H9 (cell line): ENCODE data around the gene ZKSCAN5. TPM values are rescaled to one million over a fixed set of nuclear protein-coding genes. Genes with fewer than 3 reads are reported as not detected.

ENCODE experiments used
- DNase-seq: peaks from one replicate; pipeline ENCODE4 v3.0.0-alpha.2; 2017
- H2AFZ ChIP-seq: one replicate; pipeline ENCODE4 v1.6.1; 2013; ENCODE audit warnings: mild to moderate bottlenecking, low read length, control low read depth, moderate library complexity
- H2AK5ac ChIP-seq: 2 replicates; pipeline ENCODE4 v1.6.1; 2013; ENCODE audit warnings: low read length, control low read depth, mixed read lengths; ENCODE audit not compliant: insufficient read length
- H2BK120ac ChIP-seq: one replicate; pipeline ENCODE4 v1.6.1; 2013; ENCODE audit warnings: low read depth, mild to moderate bottlenecking, low read length, control low read depth, inconsistent platforms; ENCODE audit not compliant: poor library complexity, severe bottlenecking
- H2BK12ac ChIP-seq: 2 replicates; pipeline ENCODE4 v1.6.1; 2013; ENCODE audit warnings: low read length, control low read depth, mixed read lengths, low read depth; ENCODE audit not compliant: insufficient read length
- H2BK15ac ChIP-seq: 2 replicates; pipeline ENCODE4 v1.6.1; 2013; ENCODE audit warnings: low read depth, low read length, control low read depth
- H2BK20ac ChIP-seq: one replicate; pipeline ENCODE4 v1.6.1; 2013; ENCODE audit warnings: low read depth, mild to moderate bottlenecking, low read length, control low read depth, inconsistent platforms; ENCODE audit not compliant: poor library complexity, severe bottlenecking
- H2BK5ac ChIP-seq: 2 replicates; pipeline ENCODE4 v1.6.1; 2013; ENCODE audit warnings: low read length, control low read depth, mixed read lengths; ENCODE audit not compliant: insufficient read length
- H3K14ac ChIP-seq: 2 replicates; pipeline ENCODE4 v1.6.1; 2013; ENCODE audit warnings: low read length, control low read depth; ENCODE audit not compliant: insufficient read depth
- H3K18ac ChIP-seq: 2 replicates; pipeline ENCODE4 v1.6.1; 2013; ENCODE audit warnings: low read depth, mild to moderate bottlenecking, mixed read lengths, low read length, control low read depth; ENCODE audit not compliant: insufficient read length
- H3K23ac ChIP-seq: 2 replicates; pipeline ENCODE4 v1.6.1; 2013; ENCODE audit warnings: low read length, control low read depth, mixed read lengths, low read depth; ENCODE audit not compliant: insufficient read length
- H3K23me2 ChIP-seq: 2 replicates; pipeline ENCODE4 v1.6.1; 2013; ENCODE audit warnings: low read depth, mild to moderate bottlenecking, mixed read lengths, low read length, control low read depth; ENCODE audit not compliant: insufficient read length, poor library complexity, severe bottlenecking
- H3K27ac ChIP-seq: 2 replicates; pipeline ENCODE4 v1.5.1; 2013; ENCODE audit warnings: low read length, control low read depth, mixed read lengths, low read depth; ENCODE audit not compliant: insufficient read length
- H3K27me3 ChIP-seq: 2 replicates; pipeline ENCODE4 v1.6.1; 2013; ENCODE audit warnings: low read length, control low read depth, inconsistent platforms; ENCODE audit not compliant: insufficient read depth
- H3K4ac ChIP-seq: 2 replicates; pipeline ENCODE4 v1.6.1; 2013; ENCODE audit warnings: low read depth, mild to moderate bottlenecking, control low read depth, inconsistent platforms, low read length, moderate library complexity
- H3K4me1 ChIP-seq: 2 replicates; pipeline ENCODE4 v1.6.1; 2013; ENCODE audit warnings: low read length, control low read depth, inconsistent platforms; ENCODE audit not compliant: insufficient read depth
- H3K4me2 ChIP-seq: 2 replicates; pipeline ENCODE4 v1.6.1; 2013; ENCODE audit warnings: low read length, control low read depth, mixed read lengths; ENCODE audit not compliant: insufficient read length, insufficient read depth
- H3K56ac ChIP-seq: 2 replicates; pipeline ENCODE4 v1.6.1; 2013; ENCODE audit warnings: low read depth, mild to moderate bottlenecking, mixed read lengths, low read length, control low read depth; ENCODE audit not compliant: insufficient read length
- H3K79me1 ChIP-seq: 2 replicates; pipeline ENCODE4 v1.6.1; 2013; ENCODE audit warnings: low read depth, mild to moderate bottlenecking, moderate library complexity, low read length, control low read depth, inconsistent platforms; ENCODE audit not compliant: insufficient read depth, poor library complexity, severe bottlenecking
- H3K79me2 ChIP-seq: 2 replicates; pipeline ENCODE4 v1.6.1; 2013; ENCODE audit warnings: low read length, control low read depth, inconsistent platforms; ENCODE audit not compliant: insufficient read depth
- H3K9ac ChIP-seq: 2 replicates; pipeline ENCODE4 v1.6.1; 2013; ENCODE audit warnings: low read length, control low read depth, mixed read lengths; ENCODE audit not compliant: insufficient read length; ENCODE audit errors: extremely low read depth
- H3K9me3 ChIP-seq: one replicate; pipeline ENCODE4 v1.6.1; 2013; ENCODE audit warnings: low read depth, low read length, inconsistent platforms; ENCODE audit not compliant: control insufficient read depth
- H3T11ph ChIP-seq: one replicate; pipeline ENCODE4 v1.6.1; 2013; ENCODE audit warnings: mild to moderate bottlenecking, low read length, control low read depth, inconsistent platforms
- H4K20me1 ChIP-seq: one replicate; pipeline ENCODE4 v1.6.1; 2013; ENCODE audit not compliant: control insufficient read depth, insufficient read length, insufficient read depth
- H4K5ac ChIP-seq: 2 replicates; pipeline ENCODE4 v1.6.1; 2013; ENCODE audit warnings: low read depth, mild to moderate bottlenecking, mixed read lengths, low read length, control low read depth; ENCODE audit not compliant: insufficient read length
- H4K8ac ChIP-seq: replicated peaks from 2 replicates; pipeline ENCODE4 v1.6.1; 2013; ENCODE audit warnings: low read length, control low read depth, mixed read lengths, low read depth; ENCODE audit not compliant: insufficient read length
- H4K91ac ChIP-seq: 2 replicates; pipeline ENCODE4 v1.6.1; 2013; ENCODE audit warnings: low read depth, mild to moderate bottlenecking, moderate library complexity, mixed read lengths, low read length, control low read depth; ENCODE audit not compliant: insufficient read length
- H3K27ac Mint-ChIP-seq, 3 experiments: 2 replicates in 2 of 3; 3 replicates in 1 of 3; pipeline ENCODE4 v1.8.0; 2020 to 2021; ENCODE audit warnings: mixed read lengths in 3 of 3, mild to moderate bottlenecking in 1 of 3, moderate library complexity in 1 of 3
- H3K27me3 Mint-ChIP-seq: 2 replicates; pipeline ENCODE4 v1.8.0; 2021; ENCODE audit warnings: low read depth, mild to moderate bottlenecking, moderate library complexity, mixed read lengths
- H3K36me3 Mint-ChIP-seq, 3 experiments: 2 replicates in 2 of 3; 3 replicates in 1 of 3; pipeline ENCODE4 v1.8.0; 2020 to 2021; ENCODE audit warnings: low read depth in 3 of 3, mixed read lengths in 3 of 3; ENCODE audit not compliant: insufficient read depth in 1 of 3
- H3K4me1 Mint-ChIP-seq, 2 experiments: 2 replicates each; pipeline ENCODE4 v1.8.0; 2020; ENCODE audit warnings: mixed read lengths in 2 of 2
- H3K4me3 Mint-ChIP-seq, 2 experiments: 2 replicates in 1 of 2; 3 replicates in 1 of 2; pipeline ENCODE4 v1.8.0; 2020 to 2021; ENCODE audit warnings: mild to moderate bottlenecking in 2 of 2, mixed read lengths in 2 of 2, moderate library complexity in 1 of 2
- H3K9me3 Mint-ChIP-seq, 2 experiments: 2 replicates in 1 of 2; 3 replicates in 1 of 2; pipeline ENCODE4 v1.8.0; 2020; ENCODE audit warnings: mild to moderate bottlenecking in 2 of 2, mixed read lengths in 2 of 2, moderate library complexity in 1 of 2
- CTCF ChIP-seq: fragments of 200-600 bp; sonication (generic); conservative IDR thresholded peaks from 3 replicates; pipeline ENCODE4 v1.8.0; 2021; ENCODE audit warnings: antibody characterized with exemption, mild to moderate bottlenecking
- WGBS: extraction: QIAGEN DNeasy Blood & Tissue Kit; methylation state at CpG from one replicate; pipeline ENCODE4 v1.1.7; 2013; ENCODE audit warnings: missing lambda C conversion rate, low lambda C conversion rate, mixed read lengths; ENCODE audit not compliant: insufficient read length; ENCODE audit errors: extremely low coverage; 5-methylcytosine and 5-hydroxymethylcytosine counted together
- total RNA-seq: library from RNA; stranded (reverse); gene quantifications from 2 replicates; pipeline ENCODE4 v1.2.1, GENCODE V29; 2021

The ZKSCAN5 gene
- total RNA-seq, 1 experiment from 2014 or later: 16.6 TPM

GRCh38 chr7:99499371-99499720, 5.1 kb upstream of the ZKSCAN5 start:
- WGBS: no CpG with 5 or more reads among the region's 14 CpGs
- H3K79me2 ChIP-seq: peaks cover 17% of the 10 kb centered on the region
- H4K20me1 ChIP-seq: no peaks in the 10 kb centered on the region
- H3T11ph ChIP-seq: no peak overlapping the region
- H2BK120ac ChIP-seq: no peak overlapping the region
- peak overlapping the region; percentile 62; the same call in 1 of the 2 replicates for H3K14ac ChIP-seq
- Mint-ChIP-seq H3K9me3 (peaks cover 8 to 14% of the 10 kb centered on the region in 2 experiments), H3K27ac (peak overlapping the region; percentile 100; a peak in 6 of 7 replicates), H3K4me1 (peaks cover 14 to 21% of the 10 kb centered on the region in 2 experiments), H3K27me3 (no peaks in the 10 kb centered on the region), H3K36me3 (peaks cover 33 to 41% (median 36%) of the 10 kb centered on the region in 3 experiments), H3K4me3 (peak overlapping the region; percentile 98)
- no peak overlapping the region for H2BK5ac ChIP-seq
- no peak overlapping the region for H2BK12ac ChIP-seq
- H3K27ac ChIP-seq: peak overlapping the region; percentile 75
- TF ChIP-seq CTCF: no peak
- H3K23ac ChIP-seq: no peak overlapping the region
- no peak overlapping the region for H2BK20ac ChIP-seq
- peaks cover 12% of the 10 kb centered on the region for H3K23me2 ChIP-seq
- no peaks in the 10 kb centered on the region for H3K79me1 ChIP-seq
- H2AK5ac ChIP-seq: no peak overlapping the region
- no peak for DNase-seq
- H4K8ac ChIP-seq: no peak overlapping the region
- H3K18ac ChIP-seq: no peak overlapping the region
- no peak overlapping the region for H3K56ac ChIP-seq
- no peak overlapping the region for H4K91ac ChIP-seq
- no peaks in the 10 kb centered on the region for H3K27me3 ChIP-seq
- peak overlapping the region; percentile 89 for H3K9ac ChIP-seq
- H3K4me1 ChIP-seq: peaks cover 4% of the 10 kb centered on the region; the same call in 1 of the 2 replicates
- H4K5ac ChIP-seq: no peak overlapping the region
- no peak overlapping the region for H2BK15ac ChIP-seq
- no peak overlapping the region for H3K4ac ChIP-seq
- no peak overlapping the region for H2AFZ ChIP-seq
- peaks cover 3% of the 10 kb centered on the region for H3K9me3 ChIP-seq
- H3K4me2 ChIP-seq: peak overlapping the region; percentile 98
